A549 treated with CORT108297 at 1 μM for 4 hours (cell line): ENCODE measurements around the gene SMYD4. TPM values are rescaled to one million over a fixed set of nuclear protein-coding genes. Genes with fewer than 3 reads are reported as not detected.

ENCODE experiments used
- total RNA-seq: library from RNA; stranded (reverse); fragments of 200-300 nt; extraction: Qiagen RNA extraction; gene quantifications from 5 replicates; pipeline ENCODE4 v1.2.3, GENCODE V29; 2022

Gene SMYD4, protein sequence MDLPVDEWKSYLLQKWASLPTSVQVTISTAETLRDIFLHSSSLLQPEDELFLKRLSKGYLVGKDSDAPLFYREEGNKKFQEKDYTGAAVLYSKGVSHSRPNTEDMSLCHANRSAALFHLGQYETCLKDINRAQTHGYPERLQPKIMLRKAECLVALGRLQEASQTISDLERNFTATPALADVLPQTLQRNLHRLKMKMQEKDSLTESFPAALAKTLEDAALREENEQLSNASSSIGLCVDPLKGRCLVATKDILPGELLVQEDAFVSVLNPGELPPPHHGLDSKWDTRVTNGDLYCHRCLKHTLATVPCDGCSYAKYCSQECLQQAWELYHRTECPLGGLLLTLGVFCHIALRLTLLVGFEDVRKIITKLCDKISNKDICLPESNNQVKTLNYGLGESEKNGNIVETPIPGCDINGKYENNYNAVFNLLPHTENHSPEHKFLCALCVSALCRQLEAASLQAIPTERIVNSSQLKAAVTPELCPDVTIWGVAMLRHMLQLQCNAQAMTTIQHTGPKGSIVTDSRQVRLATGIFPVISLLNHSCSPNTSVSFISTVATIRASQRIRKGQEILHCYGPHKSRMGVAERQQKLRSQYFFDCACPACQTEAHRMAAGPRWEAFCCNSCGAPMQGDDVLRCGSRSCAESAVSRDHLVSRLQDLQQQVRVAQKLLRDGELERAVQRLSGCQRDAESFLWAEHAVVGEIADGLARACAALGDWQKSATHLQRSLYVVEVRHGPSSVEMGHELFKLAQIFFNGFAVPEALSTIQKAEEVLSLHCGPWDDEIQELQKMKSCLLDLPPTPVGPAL
- total RNA-seq = 8.0 to 10.0 TPM (median 9.0 TPM) in 5 replicates

GRCh38 chr17:1829592-1830257, at the start of gene SMYD4, which contains the start of gene RPA1:
Gene SMYD4, minus strand, starts transcription at chr17:1829902. Its CDS starts 1,908 bp downstream, at chr17:1827994.
Gene RPA1, plus strand, starts transcription at chr17:1830005. Its CDS starts 89 bp downstream, at chr17:1830094.

GRCh38 chr17:1742371-1743087, 87.2 kb downstream of the SMYD4 start, which contains the start of gene SERPINF2:
Gene SERPINF2, plus strand, starts transcription at chr17:1742871. Its CDS starts 2,125 bp downstream, at chr17:1744996.

Other genes with a start within 250 kb of the SMYD4 start
- gene SLC43A2, start 201.1 kb downstream of the SMYD4 start, total RNA-seq = 3.9 to 7.9 TPM (median 7.2 TPM) in 5 replicates
- 0.32 to 0.47 TPM (median 0.35 TPM) in 5 replicates for gene SCARF1, start 184.2 kb downstream of the SMYD4 start, total RNA-seq
- 13.3 to 21.6 TPM (median 18.0 TPM) in 5 replicates for gene RILP, start 180.0 kb downstream of the SMYD4 start, total RNA-seq
- gene PRPF8, start 145.0 kb downstream of the SMYD4 start, total RNA-seq = 257 to 272 TPM (median 260 TPM) in 5 replicates
- gene TLCD2, start 119.5 kb downstream of the SMYD4 start, total RNA-seq = 1.1 to 1.8 TPM (median 1.3 TPM) in 5 replicates
- 18.3 to 32.4 TPM (median 30.6 TPM) in 5 replicates for gene WDR81, start 105.2 kb downstream of the SMYD4 start, total RNA-seq
- gene SERPINF2, start 87.0 kb downstream of the SMYD4 start, total RNA-seq = 1.4 to 2.2 TPM (median 2.0 TPM) in 5 replicates
- 1.2 to 2.7 TPM (median 2.0 TPM) in 5 replicates for gene SERPINF1, start 67.8 kb downstream of the SMYD4 start, total RNA-seq
- gene RPA1, start 103 bp upstream of the SMYD4 start, total RNA-seq = 65.2 to 87.6 TPM (median 79.4 TPM) in 5 replicates
- 2.8 to 4.0 TPM (median 3.4 TPM) in 5 replicates for gene RTN4RL1, start 195.4 kb upstream of the SMYD4 start, total RNA-seq
- 36.0 to 47.0 TPM (median 45.5 TPM) in 5 replicates for gene DPH1, start 200.3 kb upstream of the SMYD4 start, total RNA-seq
- 58.4 to 82.7 TPM (median 75.3 TPM) in 5 replicates for gene OVCA2, start 212.1 kb upstream of the SMYD4 start, total RNA-seq
- 0.60 to 2.0 TPM (median 1.7 TPM) in 5 replicates for gene HIC1, start 225.2 kb upstream of the SMYD4 start, total RNA-seq